Measurements from ENCODE around the gene LRRC70.
A peak's percentile ranks its signal among the peaks of the same experiment; 100 is the strongest.

LRRC70 gene

DNA sequence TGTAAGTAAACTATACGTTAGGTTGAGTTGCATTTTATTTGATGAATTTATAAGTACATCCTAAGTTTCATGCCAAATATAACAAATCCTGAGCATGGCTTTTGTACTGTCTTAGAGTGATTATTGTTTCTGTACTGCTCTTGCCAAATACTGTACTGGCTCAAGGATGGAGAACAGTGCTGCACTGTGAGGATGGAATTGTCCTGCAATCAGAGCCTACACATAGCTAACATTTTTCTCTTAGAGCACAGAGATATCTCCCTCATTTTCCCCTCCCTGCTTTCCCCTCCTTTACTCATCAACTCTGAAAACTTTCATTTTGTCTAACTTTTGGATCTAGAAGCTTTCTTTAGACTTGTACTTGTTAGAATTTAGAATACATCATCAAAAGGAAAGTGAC is 28.3 kb downstream of the LRRC70 start:
- POLR2A ChIA-PET: no interaction called here
- CTCF ChIA-PET: no interaction called here
- DNase-seq (ENCODE audit: low read depth, low spot score): peak; percentile 23
- no peak overlapping the region for H3K4me3 ChIP-seq (ENCODE audit: low read depth, low read length)
- TF ChIP-seq, protein P1, sequence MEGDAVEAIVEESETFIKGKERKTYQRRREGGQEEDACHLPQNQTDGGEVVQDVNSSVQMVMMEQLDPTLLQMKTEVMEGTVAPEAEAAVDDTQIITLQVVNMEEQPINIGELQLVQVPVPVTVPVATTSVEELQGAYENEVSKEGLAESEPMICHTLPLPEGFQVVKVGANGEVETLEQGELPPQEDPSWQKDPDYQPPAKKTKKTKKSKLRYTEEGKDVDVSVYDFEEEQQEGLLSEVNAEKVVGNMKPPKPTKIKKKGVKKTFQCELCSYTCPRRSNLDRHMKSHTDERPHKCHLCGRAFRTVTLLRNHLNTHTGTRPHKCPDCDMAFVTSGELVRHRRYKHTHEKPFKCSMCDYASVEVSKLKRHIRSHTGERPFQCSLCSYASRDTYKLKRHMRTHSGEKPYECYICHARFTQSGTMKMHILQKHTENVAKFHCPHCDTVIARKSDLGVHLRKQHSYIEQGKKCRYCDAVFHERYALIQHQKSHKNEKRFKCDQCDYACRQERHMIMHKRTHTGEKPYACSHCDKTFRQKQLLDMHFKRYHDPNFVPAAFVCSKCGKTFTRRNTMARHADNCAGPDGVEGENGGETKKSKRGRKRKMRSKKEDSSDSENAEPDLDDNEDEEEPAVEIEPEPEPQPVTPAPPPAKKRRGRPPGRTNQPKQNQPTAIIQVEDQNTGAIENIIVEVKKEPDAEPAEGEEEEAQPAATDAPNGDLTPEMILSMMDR (IDR thresholded peaks at IDR 0.05; ENCODE audit: insufficient read depth, low read length, missing control alignments): no peak

DNA sequence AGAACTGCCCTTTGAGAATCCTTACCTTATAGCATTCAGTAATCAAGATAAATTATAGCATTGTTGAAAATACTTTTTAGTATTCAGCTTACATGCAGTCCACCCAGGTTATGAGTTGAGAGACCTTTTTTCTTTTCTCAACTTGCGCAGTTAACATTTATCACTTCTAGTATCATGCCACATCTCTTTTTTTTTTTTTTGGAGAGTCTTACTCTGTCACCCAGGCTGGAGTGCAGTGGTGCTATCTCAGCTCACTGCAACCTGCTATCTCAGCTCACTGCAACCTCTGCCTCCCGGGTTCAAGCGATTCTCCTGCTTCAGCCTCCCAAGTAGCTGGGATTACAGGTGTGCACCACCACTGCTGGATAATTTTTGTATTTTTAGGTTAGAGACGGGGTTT is 29.0 kb downstream of the LRRC70 start:
- DNase-seq (ENCODE audit: low read depth, low spot score): no peak
- ChIA-PET POLR2A (no interaction called here), CTCF (no interaction called here)
- TF ChIP-seq, protein P1 (IDR thresholded peaks at IDR 0.05; ENCODE audit: insufficient read depth, low read length, missing control alignments): no peak
- H3K4me3 ChIP-seq (ENCODE audit: low read depth, low read length): no peak overlapping the region

DNA sequence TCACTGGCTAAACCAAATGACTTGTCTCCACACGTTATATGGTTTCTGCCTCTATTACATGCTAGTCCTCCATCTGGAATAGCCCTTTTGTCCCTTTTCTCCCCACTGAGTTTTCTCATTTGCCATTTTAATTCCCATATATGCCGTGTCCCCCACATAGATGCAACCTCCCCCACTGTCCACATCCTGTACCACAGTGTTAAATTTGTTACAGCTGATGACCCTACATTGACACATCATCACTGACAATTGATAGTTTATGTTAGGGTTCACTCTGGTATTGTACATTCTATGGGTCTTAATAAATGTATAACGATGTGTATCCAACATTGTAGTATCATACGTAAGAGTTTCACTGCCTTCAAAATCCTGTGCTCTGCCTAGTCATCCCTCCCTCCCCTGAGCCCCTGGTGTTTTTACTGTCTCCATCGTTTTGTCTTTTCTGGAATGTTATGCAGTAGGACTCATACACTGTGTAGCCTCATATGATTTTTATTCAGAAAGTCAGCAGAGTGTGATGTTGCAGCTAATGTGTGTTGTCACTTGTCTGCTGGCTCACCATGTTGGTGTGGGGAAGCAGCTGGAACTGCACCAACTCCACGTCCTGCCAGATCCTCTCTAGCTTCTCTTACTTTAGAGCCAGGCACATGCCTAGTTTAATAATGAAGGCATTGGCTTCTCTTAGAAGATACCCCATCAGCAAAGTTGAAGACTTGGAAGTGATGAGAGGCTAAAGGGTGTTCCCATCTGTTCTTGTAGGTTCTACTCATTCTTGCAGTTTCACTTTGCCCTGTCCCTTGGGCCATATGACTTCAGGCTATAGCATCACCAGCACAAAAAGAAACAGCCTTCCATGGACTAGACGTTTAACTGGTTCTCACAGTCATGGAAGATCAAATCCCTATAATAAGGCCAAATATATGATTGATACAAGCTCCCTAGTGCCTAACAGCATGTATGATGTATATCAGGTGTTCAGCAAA is 30.2 kb downstream of the LRRC70 start:
- POLR2A ChIA-PET: no interaction called here
- DNase-seq (ENCODE audit: low read depth, low spot score): no peak
- CTCF ChIA-PET: no interaction called here
- TF ChIP-seq, protein P1 (IDR thresholded peaks at IDR 0.05; ENCODE audit: insufficient read depth, low read length, missing control alignments): no peak
- H3K4me3 ChIP-seq (ENCODE audit: low read depth, low read length): no peak overlapping the region

DNA sequence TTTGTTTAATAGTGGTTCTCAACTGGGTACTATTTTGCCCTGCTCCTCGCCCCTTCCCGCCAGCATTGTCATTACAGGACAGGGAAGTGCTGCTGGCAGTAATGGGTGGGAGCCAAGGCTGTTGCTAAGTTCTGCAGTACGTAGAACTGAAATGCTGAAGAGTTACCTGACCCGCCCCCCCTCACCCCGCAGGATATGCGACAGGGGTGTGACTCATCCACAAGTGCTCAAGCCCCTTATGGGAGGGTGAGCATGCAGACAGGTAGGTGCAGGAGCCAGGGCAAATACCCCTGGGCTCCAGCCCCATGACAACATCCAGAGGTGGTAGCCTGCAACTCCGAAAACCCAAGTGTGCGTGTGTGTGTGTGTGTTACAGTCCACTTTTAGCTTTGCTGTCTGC is 35.7 kb downstream of the LRRC70 start:
- POLR2A ChIA-PET: no interaction called here
- CTCF ChIA-PET: interaction anchor here (1.7 kb wide), 1 partner anchor 8 kb away, joined by 4 read pairs; no protein-coding TSS in a partner anchor

DNA sequence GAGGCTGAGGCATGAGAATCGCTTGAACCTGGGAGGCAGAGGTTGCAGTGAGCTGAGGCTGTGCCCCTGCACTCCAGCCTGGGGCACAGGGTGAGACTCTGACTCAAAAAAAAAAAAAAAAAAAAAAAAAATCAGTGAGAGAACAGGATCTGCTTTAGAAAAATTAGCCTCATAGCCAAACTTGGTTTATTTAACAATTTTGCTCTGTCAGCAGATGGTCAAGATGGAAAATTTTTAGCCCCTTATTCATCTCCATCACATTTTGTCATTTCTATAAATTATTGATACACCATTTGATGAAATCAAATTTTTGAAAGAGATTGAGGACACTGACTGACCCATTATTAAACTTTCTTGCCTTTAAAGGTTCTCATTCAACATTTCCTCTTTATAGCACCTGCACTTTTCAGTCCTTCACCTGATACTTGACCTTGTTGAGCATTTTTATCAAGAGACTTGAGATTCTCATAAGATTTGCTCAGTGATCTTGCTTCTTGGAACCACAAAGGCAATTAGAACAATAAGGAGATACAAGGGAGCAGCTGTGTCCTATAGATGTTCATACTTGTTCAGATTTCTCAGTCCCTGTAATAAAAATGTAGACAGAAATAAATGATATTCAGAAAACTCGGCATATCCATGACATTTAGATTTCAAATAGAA is 38.1 kb downstream of the LRRC70 start:
- TF ChIP-seq, protein P1 (IDR thresholded peaks at IDR 0.05; ENCODE audit: insufficient read depth, low read length, missing control alignments): no peak
- POLR2A ChIA-PET: no interaction called here
- H3K4me3 ChIP-seq (ENCODE audit: low read depth, low read length): no peak overlapping the region
- CTCF ChIA-PET: no interaction called here
- no peak for DNase-seq (ENCODE audit: low read depth, low spot score)

More for the DNA sequence above, 35.7 kb downstream of the LRRC70 start:
- no peak overlapping the region for H3K4me3 ChIP-seq (ENCODE audit: low read depth, low read length)
- no peak for DNase-seq (ENCODE audit: low read depth, low spot score)
- TF ChIP-seq, protein P1 (IDR thresholded peaks at IDR 0.05; ENCODE audit: insufficient read depth, low read length, missing control alignments): no peak

DNA sequence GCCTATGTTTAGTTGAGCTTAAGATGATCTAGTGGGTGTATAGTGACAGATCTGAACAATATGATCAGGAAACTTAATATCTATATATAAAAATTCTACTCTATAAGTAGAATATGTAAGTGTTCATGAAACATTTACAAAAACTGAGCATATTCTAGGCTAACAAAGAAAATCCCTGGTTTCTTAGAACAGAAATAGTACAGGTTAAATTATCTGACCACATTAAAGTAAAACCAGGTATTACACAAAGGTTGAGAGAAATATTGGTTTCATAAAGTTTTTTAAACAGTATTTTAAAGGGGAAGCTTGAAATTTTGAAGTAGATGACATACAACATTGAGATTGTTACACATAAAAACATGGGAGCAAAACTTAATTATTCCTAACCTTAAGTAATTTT is 39.3 kb downstream of the LRRC70 start:
- TF ChIP-seq, protein P1 (IDR thresholded peaks at IDR 0.05; ENCODE audit: insufficient read depth, low read length, missing control alignments): no peak
- no peak overlapping the region for H3K4me3 ChIP-seq (ENCODE audit: low read depth, low read length)
- POLR2A ChIA-PET: no interaction called here

More for the DNA sequence above, 39.3 kb downstream of the LRRC70 start:
- no peak for DNase-seq (ENCODE audit: low read depth, low spot score)
- CTCF ChIA-PET: no interaction called here

Measured in AG04449 (cell line).